ENCODE data around the gene PPP1R3E.
A peak's percentile ranks its signal among the peaks of the same experiment; 100 is the strongest.
"Not testable (repeated sequence)": the region's sequence is repeated elsewhere in the genome, so short reads cannot be mapped to it uniquely, and the experiment has no call there.

PPP1R3E gene

DNA sequence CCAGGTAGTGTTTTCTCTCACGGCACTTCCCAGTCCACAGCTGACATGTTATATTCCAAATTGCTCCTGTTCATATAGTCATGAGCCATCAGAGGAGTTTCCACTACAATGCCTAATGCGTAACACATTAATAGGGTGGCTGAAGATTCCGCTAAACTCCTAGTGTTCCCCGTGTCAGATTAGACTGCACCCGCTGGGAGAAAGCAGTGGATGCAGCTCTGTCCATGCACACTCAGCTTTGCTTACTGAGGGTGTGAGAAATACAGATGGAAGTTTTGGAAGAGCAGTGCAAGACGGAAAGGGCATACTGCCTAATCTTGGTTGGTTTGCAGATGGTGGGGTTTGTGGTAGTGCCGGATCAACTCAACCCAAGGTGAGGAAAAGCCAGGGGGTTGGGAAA, 5.6 kb downstream of the PPP1R3E start:
- DNase-seq = no peak

DNA sequence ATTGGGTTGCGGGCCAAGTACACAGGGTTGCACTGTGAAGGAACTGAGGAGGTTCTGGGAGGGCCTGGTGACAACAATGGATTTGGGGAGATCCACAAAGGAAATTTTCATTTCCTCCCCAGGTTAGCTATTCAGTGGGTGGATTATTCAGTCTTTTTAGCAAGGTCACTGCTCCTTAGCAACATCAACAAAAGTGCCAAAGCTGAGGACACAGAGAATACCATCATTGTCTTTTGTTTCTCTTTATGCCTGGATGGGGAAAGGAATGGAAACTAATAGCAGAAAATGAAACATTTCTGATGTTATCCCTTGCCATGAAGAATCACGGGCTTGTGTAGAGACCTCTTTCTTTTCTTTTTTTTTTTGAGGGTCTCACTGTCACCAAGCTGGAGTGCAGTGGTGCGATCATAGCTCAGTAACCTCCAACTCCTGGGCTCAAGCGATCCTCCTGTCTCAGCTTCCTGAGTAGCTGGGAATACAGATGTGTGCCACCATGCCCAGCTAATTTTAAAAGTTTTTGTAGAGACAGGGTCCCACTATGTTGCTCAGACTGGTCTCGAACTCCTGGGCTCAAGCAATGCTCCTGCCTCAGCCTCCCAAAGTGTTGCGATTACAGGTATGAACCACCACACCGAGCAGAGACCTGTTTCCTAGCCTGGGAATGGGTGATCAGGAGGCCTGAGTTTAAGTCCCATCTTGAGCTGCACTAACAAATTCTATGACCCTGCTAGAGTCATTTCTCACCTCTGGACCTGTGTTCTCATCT, 6.5 kb downstream of the PPP1R3E start:
- DNase-seq = no peak

DNA sequence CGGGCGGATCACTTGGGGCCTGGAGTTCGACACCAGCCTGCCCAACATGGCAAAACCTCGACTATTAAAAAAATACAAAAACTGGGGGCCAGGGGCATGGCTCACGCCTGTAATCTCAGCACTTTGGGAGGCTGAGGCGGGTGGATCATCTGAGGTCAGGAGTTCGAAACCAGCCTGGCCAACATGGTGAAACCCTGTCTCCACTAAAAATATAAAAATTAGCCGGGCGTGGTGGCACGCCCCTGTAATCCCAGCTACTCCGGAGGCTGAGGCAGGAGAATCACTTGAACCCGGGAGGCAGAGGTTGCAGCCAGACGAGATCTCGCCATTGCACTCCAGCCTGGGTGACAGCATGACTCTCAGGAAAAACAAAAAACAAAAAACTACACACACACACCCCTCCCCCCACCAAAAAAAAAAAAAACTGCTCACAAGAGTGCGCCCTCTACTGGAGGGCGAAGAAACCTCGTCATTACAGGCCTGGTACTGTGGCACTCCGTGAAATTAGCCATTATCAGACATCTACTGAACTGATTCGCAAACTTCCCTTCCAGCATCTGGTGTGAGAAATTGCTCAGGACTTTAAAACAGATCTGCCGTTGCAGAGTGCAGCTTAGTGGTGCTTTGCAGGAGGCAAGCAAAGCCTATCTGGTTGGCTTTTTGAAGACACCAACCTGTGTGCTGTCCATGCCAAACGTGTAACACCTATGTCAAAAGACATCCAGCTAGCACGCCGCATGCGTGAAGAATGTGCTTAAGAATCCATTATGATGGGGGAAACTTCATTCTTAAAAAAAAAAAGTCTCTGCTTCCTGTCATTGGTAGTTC, 7.7 kb downstream of the PPP1R3E start:
- DNase-seq = peak; percentile 78

DNA sequence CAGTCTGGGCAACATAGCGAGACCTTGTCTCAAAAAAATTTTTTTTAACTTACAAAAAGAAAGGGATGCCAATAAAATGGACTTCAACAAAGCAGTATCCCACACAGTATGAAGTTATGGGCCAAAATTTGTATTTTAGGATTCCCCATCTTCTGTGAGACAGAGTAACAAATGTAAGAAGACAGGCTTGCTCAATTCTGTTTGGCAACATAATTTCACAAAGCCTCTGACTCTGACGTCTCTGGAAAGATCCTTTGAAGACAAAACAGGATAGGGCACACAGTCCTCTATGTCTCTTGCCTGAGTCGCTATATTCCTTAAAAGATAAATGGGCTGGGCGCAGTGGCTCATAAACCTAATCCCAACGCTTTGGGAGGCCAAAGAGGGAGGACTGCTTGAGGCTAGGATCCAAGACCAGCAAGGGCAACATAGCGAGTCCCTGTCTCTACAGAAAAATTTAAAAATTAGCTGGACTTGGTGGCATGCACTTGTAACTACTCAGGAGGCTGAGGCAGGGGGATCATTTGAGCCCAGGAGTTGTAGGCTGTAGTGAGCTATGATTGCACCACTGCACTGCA, 15.7 kb downstream of the PPP1R3E start:
- DNase-seq = peak; percentile 25

DNA sequence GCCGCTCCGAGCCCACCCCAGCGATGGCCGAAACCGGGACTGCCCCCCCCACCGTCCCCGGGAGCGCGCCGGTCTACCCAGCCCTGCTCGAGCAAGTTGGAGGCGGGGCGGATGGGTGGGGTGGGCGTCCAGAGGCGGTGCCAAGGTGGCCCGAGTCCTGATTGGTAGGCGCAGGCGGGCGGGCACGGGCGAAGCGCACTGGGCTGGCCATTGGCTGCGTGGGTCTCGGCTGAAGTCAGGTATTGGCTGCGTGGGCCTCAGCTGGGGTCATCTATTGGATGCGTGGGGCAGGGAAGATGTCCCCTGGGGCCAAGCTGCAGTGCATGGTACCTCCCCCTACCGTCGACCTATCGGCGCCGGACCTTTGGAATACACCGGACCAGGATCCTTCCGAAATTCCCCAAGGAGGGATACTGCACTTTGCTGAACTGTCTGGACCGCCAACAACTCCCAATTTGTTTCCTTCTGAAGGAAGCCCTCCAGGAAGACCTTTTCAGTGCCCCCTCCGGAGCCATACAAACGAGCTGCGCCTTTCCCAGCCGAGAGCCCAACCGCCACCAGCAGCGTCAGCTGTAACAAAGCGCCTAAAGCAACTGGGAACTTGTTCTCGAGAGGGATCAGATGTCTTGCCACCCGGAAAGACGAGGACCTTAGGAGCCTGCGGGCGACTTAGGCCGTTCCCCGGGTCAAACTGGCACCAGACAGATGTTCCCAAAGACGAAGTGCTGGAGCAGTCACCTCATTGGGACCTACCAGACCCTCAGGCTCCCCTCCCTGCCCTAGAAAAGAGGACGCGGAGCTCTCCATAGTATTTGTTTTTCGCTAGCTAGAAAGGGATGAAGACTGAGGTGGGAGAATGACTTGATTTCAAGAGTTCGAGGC, 16.4 kb downstream of the PPP1R3E start, which contains the start of gene HOMEZ:
Gene HOMEZ (minus strand): TSS at position 113 of the 882 bp plus-strand sequence. CDS start 180 bp downstream, outside the sequence.
- DNase-seq = peak; percentile 99

DNA sequence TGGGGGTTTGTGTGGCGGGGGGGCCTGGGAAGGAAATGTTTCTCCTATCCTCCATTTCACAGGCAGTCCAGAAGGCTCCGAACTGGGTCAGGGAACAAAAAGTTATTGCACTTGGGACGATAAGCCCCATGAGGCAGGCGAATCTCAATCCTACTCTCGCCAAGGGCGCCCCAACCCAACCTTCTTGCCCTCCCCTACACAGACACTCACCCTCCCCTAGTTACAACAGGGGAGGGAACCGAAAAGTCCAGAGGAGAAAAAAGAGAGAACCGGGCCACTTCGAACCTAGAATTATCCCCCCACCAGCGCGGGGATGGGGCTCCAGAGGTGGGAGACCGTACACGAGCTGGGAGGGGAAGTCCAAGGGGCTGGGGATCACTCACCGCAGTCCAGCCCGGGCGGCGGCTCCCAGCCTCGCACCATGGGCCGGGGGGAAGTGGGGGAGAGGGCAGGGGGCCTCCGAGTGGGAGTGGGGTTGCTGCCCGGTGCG, 17.1 kb downstream of the PPP1R3E start:
- no peak for DNase-seq

GRCh38 chr14:23284654-23285529, 17.8 kb downstream of the PPP1R3E start:
- peak; percentile 49 for DNase-seq

GRCh38 chr14:23281247-23281646, 21.4 kb downstream of the PPP1R3E start:
- no peak for DNase-seq

DNA sequence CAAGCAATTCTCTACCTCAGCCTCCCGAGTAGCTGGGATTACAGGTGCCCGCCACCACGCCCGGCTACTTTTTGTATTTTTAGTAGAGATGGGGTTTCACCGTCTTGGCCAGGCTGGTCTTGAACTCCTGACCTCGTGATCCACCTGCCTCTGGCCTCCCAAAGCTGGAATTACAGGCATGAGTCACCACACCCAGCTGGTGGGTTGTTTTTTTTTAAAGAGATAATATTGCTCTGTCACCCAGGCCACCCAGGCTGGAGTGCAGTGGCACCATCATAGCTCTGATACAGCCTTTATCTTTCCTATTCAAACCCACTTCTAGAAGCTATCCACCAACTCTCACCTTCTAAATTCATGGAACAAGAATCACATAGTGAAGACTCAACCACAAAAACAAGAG, 24.7 kb downstream of the PPP1R3E start:
- DNase-seq = not testable (repeated sequence)

- DNase-seq = no peak
These were observed 25.5 kb downstream of the PPP1R3E start for GRCh38 chr14:23277189-23277588.

GRCh38 chr14:23275412-23275811, 27.2 kb downstream of the PPP1R3E start:
- no peak for DNase-seq

DNA sequence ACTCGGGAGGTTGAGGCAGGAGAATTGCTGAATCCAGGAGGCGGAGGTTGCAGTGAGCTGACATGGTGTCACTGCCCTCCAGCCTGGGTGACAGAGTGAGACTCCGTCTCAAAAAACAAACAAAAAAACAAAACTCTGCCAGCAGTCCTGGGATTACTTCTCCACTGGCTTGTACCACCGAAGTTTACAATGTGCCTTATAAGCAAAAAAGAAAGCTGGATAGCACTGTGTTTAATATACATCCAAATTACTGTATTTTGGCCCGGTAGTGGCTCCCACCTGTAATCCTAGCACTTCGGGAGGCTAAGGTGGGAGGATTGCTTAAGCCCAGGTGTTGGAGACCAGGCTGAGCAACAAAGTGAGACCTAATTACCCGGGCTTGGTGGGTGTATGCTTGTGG, 33.5 kb downstream of the PPP1R3E start:
- DNase-seq = no peak

GRCh38 chr14:23260849-23261248, 41.8 kb downstream of the PPP1R3E start:
- DNase-seq = peak; percentile 11

- no peak for DNase-seq
These were observed 43.2 kb downstream of the PPP1R3E start for GRCh38 chr14:23259426-23259825.

GRCh38 chr14:23258256-23258655, 44.4 kb downstream of the PPP1R3E start:
- DNase-seq = no peak

- no peak for DNase-seq
These were observed 50.0 kb downstream of the PPP1R3E start for GRCh38 chr14:23252420-23253333.

- no peak for DNase-seq
These were observed 50.7 kb downstream of the PPP1R3E start for GRCh38 chr14:23252006-23252405.

DNA sequence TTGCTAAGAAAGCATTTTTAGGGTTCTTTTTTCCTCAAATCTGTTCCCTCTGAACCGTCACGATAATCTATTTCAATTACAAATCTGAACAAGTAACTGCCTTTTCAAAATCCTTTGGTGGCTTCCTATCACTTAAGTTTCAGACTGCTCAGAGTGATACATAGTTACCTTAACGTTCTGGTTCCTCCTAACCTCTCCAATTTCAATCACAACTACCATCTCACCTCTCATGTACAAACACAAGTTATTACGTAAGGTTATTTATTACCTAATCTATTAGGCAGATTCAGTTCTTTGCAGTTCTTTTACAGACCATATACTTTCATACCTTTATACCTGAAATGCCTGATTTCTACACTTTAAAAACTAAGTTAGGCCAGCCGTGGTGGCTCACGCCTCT, 52.8 kb downstream of the PPP1R3E start:
- no peak for DNase-seq

- no peak for DNase-seq
These were observed 54.1 kb downstream of the PPP1R3E start for GRCh38 chr14:23248601-23249000.
